GM19455 (cell line): ENCODE results near the gene KCNK6.

Experiments used
- ATAC-seq: cut with Tn5 transposase; IDR thresholded peaks from one replicate; pipeline ENCODE4 v1.9.1; 2021; ENCODE audit not compliant: unreplicated experiment

KCNK6 gene

DNA sequence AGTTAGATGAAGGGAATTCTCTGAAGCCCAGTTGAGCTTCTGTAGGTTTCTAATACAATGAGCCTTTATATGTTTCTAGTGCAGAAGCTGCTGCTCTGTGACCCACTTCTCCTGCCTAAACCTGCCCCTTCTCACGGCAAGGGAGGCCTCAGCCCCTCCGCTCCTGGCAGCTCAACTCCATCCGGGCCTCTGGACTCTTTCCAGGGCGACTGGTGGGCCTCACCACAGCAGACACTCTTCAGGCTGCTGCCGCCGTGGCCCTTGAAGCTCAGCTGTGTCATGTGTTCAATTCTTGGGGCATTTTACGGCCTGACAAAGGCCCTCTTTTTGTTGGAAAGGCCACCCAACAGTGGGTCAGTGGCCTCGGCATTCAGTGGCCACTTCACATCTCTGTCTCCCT lies 25.6 kb upstream of the KCNK6 start:
- ATAC-seq: no peak

DNA sequence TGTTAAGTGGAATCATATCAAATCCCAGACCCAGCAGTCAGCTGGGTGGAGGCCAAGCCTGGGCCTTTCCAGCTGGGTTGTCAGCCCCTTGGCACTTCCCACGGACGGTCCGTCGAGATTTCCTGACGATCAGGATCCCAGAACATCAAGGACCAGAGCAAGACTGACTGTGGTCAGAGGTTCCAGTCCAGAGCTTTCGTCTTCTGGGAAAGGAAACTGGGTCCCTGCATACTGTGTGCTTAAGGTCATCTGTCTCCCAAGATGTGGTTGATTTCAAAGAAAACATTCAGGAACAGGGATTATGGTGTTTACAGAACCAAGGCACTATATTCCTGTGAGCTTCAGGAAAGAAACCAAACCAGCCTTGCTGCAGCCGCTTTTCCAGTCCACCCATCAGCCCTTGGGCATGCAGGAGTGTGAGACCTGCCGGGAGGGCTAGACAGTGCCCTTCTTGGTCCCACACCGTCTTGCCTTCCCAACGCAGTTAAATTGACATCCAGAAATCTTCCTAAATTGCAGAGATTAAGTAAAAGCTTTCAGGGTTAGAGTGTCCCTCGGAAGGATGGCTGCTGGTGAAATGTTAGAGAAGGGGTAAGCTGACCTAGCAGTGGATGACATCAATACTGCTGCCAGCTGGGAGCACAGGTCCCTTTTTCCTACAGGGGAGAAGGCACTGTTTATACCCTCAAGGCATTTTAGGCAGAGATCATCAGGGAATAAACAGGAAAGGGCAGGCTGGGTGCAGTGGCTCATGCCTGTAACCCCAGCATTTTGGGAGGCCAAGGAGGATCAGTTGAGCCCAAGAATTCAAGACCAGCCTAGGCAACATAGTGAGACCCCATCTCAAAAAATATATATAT lies 20.6 kb upstream of the KCNK6 start:
- ATAC-seq: no peak

DNA sequence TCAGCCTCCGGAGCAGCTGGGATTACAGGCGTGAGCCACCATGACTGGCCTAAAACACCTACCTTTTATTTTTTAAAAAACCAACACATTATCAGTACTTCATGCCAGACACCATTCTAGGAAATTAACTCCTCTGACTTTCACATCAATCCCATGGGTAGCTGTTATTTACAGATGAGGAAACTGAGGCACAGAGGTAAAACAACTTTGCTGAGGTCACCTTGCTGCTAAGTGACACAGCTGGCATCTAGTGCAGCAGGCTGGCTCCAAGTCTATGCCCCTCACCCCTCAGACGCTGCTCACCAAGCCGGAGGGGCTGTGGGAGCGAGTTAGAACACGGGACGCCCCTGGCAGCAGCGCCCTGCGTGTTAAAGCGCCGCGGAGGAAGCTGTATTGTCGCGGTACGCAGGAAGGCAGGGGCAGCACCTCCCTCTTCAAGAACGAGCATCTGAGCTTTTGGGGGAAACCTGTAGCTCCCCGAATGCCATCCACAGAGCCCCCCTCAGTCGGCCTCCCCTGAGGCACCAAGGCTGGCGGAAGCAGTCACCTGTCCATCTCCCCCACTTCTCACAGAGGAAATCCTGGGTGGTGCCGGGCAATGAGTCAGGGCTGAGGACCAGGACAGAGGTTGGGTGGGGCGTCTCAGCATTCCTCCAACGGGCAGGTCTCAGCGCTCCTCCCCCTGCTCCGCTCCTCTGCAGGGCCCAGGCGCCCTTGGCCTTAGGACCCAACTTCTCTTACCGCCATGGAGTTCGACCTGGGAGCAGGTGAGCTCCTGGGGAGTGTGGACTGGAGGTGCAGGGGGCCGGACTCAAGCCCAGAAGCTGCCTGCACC lies 15.9 kb upstream of the KCNK6 start, which contains the start of gene C19orf33:
Gene C19orf33 (plus strand): TSS at position 735 of the 835 bp plus-strand sequence. CDS start 11 bp downstream, at position 746.
- no peak for ATAC-seq

DNA sequence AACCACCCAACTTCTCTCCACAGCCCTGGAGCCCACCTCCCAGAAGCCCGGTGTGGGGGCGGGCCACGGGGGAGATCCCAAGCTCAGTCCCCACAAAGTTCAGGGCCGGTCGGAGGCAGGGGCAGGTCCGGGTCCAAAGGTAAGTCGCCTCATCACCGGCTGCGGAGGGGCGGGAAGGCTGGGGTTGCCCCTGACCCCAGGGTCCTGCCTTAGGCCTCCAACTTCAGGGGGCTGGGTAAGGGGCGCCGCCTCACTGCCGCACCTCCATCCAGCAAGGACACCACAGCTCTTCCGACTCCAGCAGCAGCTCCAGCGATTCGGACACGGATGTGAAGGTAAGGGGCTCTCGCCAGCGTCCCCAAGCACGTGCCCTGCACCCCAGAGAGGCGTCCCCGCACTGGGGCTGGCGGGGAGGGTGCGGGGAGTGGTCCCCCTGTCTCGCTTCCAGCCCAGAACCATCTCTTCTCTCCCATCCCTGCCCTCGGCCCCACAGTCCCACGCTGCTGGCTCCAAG lies 15.2 kb upstream of the KCNK6 start:
- ATAC-seq: no peak

DNA sequence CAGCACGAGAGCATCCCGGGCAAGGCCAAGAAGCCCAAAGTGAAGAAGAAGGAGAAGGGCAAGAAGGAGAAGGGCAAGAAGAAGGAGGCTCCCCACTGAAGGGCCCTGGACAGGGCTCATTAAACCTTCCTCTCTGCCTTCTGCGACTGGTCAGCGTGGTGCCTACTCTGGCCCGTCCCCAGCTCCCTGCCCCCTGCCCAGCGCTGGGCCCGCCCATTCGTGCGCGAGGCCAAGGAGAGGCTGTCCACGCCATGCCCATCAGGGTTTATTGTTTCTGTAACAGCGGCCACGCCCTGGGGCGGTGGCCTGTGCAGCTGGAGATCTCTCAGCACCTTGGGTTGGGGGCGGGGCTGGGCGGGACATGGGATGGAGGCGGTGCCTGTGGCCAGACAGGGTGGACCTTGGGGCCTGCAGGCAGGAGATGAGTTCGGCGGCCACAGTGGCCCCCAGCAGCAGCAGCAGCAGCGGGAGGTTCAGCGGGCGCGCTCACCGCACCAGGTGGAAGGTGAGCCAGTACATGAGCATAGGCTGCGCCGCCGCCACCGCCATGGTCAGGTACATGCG lies 14.7 kb upstream of the KCNK6 start:
- ATAC-seq: no peak

DNA sequence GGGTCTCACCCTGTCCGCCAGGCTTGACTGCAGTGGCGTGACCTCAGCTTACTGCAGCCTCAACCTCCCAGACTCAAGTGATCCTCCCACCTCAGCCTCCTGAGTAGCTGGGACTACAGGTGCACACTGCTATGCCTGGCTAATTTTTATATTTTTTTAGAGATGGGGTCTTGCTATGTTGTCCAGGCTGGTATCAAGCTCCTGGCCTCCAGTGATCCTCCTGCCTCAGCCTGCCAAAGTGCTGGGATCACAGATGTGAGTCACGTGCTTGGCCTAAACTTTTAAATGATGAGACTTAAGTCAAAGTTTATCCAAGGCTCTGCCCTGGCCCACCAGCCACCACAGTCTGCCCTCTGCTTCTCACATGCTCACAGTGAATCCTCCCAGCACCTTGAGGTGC lies 13.4 kb upstream of the KCNK6 start:
- ATAC-seq: no peak

DNA sequence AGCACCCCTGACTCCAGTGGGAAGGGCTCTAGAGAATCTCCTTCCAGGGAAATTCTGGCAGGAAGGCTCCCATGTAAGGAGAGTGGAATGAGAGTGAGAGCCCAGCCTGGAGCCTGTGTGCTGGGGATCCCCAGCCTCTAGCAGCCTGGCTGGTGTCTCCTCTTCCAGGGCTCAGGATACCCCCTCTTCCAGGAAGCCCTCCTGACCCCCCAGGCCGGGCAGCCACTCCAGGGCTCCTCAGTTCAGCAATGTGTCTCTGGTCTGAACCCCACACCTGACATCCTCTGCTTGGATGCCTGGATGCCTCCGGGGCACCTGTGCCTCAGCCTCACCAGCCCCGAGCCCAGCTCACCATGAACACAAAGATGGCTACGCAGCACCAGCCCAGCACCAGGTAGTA lies 12.6 kb upstream of the KCNK6 start:
- ATAC-seq: no peak

DNA sequence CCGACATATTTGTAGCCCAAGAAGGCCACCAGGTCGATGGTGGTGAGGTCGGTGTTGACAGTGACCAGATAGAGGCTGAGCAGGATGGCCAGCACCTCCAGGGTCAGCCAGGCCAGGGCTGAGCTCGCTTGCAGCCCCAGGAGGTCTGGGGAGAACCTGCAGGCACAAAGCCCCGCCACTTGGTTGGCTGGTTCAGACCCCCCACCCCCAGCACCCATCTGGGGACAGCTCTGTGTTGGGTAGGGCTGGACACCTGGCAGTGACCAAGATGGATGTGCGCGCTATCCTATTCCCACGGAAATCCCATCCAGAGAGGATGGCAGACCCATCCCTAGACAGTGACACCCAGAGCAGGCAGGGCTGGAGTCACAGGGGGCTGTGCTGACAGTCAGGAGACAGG lies 12.0 kb upstream of the KCNK6 start:
- no peak for ATAC-seq

DNA sequence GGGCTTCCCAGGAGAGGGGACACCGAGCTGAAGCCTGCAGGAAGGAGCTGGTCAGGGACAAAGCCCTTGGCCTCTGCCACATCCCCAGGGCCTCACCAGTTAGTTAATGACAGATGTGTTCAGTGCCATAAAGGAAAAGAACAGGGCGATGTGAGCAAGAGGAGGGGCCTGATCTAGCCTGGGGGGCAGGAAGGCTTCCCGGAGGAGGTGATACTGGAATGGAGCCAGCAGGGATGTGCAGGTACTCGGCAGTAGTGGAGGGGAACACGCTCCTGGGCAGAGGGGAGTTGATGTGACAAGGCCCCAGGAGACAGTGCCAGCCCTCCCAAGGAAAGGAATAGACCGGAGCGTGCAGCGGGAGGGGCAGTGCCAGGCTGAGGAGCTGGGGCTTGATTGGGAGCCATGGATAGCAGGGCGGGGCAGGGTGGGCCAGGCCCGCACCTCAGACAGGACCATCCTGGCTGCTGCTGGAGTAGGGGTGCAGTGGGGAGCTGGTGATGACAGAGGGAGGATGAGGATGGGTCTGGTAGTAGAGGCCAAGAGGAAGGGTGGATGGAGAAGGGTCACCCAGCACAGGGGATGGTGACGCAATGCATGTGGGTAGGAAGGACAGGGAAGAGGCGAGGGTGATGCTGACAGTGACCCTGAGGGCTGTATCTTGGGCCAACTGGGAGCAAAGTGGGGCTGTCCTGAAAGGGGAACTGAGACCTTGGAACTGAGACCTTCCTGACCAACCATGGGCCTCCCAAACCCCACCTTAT lies 11.5 kb upstream of the KCNK6 start:
- ATAC-seq: no peak

DNA sequence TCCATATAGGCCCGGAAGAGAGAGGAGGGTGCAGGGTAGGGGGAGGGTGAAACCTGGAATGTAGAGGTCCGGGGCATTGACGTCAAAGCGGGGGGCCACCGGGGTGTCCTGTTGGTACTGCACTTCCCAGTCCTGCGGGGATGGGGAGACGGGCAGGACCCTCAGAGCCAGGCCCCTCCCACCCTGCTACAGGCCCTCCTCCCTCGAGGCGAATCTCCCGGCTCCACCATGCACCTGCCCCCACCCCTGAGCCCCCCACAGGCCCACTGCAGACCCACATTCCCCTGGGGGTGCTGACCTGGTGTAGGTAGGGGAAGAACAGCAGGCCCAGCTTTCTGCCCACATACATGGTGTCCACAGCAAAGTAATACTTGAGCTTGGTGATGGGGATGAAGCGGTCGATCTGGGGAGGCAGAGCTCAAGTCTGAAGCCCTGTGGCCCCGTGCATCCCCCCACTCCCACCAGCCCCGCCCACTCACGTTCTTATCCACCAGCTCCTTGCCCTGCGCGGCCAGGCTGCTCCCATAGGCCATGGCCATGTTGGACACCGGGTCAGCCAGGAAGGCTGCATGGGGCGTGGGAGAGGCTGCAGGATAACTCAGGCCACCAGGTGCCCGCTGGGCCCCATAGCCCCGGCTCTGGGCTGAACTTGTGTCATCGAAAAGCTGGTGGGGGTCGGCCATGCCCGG lies 10.6 kb upstream of the KCNK6 start:
- no peak for ATAC-seq

DNA sequence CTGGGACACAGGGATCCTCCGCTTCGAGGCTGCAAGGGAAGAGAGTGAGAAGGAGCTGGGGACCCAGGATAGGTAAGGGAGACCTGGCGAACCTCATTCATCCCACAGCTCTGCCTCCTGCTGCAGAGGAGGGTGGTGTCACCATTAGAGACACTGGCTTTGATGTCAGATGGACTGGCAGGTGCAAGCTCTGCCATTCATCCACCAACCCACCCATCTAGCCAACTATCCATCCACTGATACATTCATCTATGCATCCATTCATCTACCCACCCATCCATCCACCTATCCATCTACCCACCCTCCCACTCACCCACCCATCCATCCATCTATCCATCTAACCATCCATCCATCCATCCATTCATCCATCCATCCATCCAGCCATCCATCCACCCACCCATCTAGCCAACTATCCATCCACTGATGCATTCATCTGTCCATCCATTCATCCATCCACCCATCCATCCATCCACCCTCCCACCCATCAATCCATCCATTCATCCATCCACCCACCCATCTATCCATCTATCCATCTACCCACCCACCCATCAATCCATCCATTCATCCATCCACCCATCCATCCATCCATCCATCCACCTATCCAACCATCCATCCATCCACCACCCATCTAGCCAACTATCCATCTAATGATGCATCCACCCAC lies 9.9 kb upstream of the KCNK6 start:
- no peak for ATAC-seq

DNA sequence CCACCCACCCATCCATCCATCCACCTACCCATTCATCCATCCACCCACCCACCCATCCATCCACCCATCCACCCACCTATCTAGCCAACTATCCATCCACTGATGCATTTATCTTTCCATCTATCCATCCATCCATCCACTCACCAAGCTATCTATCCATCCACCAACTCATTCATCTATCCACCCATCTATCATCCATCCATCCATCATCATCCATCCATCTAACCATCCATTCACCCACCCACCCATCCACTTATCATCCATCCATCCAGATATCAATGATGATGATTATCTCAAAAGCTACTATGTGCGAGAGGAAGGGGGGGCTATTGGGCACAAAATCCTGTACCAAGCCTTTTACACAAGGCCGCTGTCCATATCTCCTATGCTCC lies 9.4 kb upstream of the KCNK6 start:
- no peak for ATAC-seq

DNA sequence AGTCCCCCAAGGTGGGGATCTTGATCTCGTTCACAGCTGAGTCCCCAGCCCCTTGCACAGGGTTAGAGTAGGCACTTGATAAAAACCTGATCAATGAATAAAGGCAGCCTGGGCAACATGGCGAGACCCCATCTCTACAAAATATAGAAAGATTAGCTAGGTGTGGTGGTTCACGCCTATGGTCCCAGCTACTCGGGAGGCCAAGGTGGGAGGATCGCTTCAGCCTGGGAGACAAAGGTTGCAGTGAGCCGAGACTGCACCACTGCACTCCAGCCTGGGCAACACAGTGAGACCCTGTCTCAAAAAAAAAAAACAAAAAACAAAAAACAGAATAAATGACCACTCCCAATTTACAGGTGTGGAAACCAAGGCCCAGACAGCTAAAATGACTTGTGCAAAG lies 8.7 kb upstream of the KCNK6 start:
- no peak for ATAC-seq

DNA sequence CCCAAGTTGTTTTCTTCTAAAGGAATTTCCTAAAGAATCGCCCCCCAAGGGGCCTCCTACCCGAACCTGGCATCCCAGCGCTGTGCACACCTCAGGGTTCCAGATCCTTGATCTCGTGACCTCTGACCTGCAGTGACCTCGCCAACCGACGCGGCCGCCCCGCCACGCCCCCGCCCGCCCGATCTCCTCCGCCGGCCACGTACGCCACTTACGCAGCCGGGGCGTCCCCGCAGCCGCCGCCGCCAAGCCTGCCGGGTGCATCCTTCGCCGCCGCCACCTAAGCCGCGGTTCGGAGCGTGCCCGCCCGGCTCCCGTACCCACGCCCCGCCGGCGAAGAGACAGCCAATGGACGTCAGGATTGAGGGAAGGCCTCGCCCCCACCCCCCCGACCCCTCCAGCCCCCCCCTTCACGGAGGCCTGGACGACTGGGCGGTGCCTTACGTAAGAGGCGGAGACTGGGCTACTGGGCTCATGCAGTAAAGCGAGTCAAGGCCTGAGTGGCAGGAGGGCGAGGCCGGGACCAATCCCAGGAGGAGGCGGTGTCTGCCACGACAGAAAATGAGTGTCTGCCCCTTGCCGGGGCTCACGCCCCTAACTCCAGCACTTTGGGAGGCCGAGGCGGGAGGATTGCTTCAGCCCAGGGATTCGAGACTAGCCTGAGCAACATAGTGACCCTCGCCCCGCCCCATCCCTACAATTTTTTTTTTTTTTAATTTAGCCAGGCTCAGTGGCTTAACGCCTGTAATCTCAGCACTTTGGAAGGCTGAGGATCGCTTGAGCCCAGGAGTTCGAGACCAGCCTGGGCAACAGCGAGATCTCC lies 3.8 kb upstream of the KCNK6 start, which contains the start of gene YIF1B:
Gene YIF1B (minus strand): TSS at position 291 of the 820 bp plus-strand sequence. CDS start 30 bp downstream, at position 261.
- ATAC-seq: peak; percentile 79

DNA sequence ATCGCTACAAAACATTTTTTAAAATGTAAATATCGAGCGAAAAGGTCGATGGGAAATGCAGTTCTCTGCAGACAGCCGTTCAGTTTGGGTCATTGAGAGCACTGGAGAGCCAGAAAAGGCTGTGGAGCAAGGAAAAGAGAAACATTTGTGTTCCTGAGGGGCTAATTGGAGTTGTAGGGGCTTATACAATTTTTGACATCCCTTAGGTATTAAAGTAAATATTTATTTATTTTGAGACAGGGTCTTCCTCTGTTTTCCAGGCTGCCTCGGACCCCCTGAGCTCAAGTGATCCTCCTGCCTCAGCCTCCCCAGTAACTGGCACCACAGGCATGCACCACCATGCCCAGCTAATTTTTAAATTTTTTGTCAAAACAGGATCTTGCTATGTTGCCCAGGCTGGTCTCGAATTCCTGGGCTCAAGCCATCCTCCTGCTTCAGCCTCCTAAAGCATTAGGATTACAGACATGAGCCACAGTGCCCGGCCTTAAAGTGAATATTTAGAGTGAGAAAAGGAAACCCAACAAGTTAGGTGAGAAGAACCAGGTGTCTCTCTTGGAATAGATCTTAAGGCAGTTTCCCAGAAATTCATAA lies 3.1 kb upstream of the KCNK6 start:
- ATAC-seq: no peak

DNA sequence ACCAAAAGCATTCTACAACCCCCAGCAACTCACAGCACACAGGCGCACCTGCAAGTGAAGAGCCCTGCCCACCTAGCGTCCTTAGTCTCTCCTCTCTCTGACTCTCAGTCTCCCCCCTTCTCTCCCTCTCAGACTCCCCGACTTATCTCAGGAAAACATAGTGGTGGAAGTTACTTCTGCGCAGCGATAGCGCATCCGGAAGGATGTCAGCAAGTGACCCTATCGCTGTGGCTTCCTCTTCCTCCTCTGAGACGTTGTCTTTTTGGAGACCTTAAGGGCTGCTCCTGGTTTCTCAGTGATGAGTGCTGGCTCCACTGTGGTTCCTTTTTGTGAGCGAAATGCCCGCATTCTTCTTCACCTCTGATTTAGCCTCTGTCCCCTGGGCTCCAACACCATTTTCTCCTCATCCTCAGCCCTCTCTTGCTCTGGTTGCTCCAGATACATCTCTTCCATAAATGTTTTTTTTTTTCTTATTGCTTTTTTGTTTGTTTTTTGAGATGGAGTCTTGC lies 2.5 kb upstream of the KCNK6 start:
- no peak for ATAC-seq

DNA sequence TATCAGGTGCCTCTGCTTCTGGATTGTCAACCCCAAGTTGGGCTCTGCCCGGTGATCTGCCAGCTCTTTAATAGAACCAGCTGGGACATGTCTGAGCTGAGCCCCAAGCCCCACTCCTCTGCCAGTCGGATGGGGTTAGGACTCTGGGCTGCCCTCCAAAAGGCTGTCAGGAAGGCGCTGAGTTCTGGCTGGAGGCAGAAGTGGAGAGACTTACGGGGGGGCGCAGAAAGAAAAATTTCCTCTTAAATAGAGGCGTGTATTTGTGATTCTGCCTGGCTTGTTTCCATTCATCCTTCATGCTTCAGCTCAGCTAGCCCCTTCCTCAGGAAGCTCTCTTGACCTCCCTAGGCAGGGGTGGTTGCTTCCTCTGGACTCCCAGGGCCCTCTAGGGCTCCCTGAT lies 985 bp upstream of the KCNK6 start:
- ATAC-seq: no peak

DNA sequence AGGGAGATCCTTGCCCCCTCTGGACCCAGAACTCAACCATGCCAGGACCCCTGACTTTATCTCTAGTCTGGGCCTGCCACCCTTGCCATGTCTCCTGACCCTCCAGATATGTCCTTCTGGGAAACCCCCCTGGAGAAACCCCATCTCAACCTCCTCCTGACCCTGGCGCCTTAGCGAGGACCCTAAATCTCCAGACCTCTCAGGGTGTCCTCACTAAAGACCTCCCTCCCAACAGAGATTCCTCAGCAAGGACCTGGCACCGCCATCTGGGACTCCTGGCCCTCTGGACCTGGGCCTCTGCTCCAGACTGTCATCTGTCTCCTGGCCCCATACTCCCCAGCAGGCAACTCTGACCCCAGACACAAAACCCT lies 1.3 kb downstream of the KCNK6 start:
- ATAC-seq: no peak
